Tibial artery (tissue), 4 donors: Measurements from ENCODE around the gene BTBD8.

ENCODE experiments used
- DNase-seq, 2 donors: peaks; one replicate each; pipeline ENCODE4 v3.0.0-alpha.2; 2019
- H3K27ac ChIP-seq, 2 donors: fragments of 200-600 bp; sonication (generic) in 1 of 2; 1 replicate in 1 of 2; 2 replicates in 1 of 2; pipeline ENCODE4 v1.5.1; 2018 to 2019; ENCODE audit warnings: mild to moderate bottlenecking in 1 of 2
- H3K27me3 ChIP-seq, 2 donors: fragments of 200-600 bp; sonication (generic) in 1 of 2; one replicate each; pipeline versions ENCODE4 v1.5.1 to v1.6.0; 2016 to 2019
- H3K36me3 ChIP-seq, 3 donors: fragments of 200-600 bp; sonication (generic) in 2 of 3; one replicate each; pipeline ENCODE4 v1.5.1; 2016 to 2019; ENCODE audit warnings: mild to moderate bottlenecking in 2 of 3
- H3K4me1 ChIP-seq, 4 donors: fragments of 200-600 bp; sonication (generic) in 2 of 4; 1 replicate in 3 of 4; 2 replicates in 1 of 4; pipeline ENCODE4 v1.5.1; 2016 to 2019
- H3K4me3 ChIP-seq, 2 donors: fragments of 200-600 bp; sonication (generic) in 1 of 2; 1 replicate in 1 of 2; 2 replicates in 1 of 2; pipeline ENCODE4 v1.5.1; 2018 to 2019; ENCODE audit warnings: mild to moderate bottlenecking in 2 of 2
- H3K9me3 ChIP-seq, 3 donors: fragments of 200-600 bp; sonication (generic) in 1 of 3; one replicate each; pipeline ENCODE4 v1.5.1; 2016 to 2019
- intact Hi-C: fragments of 100-400 bp; cut with DNase I; formaldehyde crosslinking; loops from one replicate; pipeline ENCODE4 v1.15.0; 2023; ENCODE audit warnings: low total_unique reads
- TF ChIP-seq, protein P1 (sequence below), 2 experiments: fragments of 200-600 bp in 1 of 2; fragments of 450-650 bp in 1 of 2; IDR thresholded peaks; one replicate each; pipeline ENCODE4 v1.5.1; 2017 to 2019; ENCODE audit warnings: antibody characterized with exemption in 2 of 2, mild to moderate bottlenecking in 1 of 2, moderate library complexity in 1 of 2

The BTBD8 gene

GRCh38 chr1:92154934-92155333, 74.8 kb downstream of the BTBD8 start:
- no peaks in the 10 kb centered on the region for H3K27me3 ChIP-seq
- intact Hi-C loops, result no loop called here
- H3K27ac ChIP-seq, result no peak overlapping the region
- H3K9me3 ChIP-seq, result peaks cover 0 to 27% (median 11%) of the 10 kb centered on the region in 3 donors
- TF ChIP-seq, protein P1, sequence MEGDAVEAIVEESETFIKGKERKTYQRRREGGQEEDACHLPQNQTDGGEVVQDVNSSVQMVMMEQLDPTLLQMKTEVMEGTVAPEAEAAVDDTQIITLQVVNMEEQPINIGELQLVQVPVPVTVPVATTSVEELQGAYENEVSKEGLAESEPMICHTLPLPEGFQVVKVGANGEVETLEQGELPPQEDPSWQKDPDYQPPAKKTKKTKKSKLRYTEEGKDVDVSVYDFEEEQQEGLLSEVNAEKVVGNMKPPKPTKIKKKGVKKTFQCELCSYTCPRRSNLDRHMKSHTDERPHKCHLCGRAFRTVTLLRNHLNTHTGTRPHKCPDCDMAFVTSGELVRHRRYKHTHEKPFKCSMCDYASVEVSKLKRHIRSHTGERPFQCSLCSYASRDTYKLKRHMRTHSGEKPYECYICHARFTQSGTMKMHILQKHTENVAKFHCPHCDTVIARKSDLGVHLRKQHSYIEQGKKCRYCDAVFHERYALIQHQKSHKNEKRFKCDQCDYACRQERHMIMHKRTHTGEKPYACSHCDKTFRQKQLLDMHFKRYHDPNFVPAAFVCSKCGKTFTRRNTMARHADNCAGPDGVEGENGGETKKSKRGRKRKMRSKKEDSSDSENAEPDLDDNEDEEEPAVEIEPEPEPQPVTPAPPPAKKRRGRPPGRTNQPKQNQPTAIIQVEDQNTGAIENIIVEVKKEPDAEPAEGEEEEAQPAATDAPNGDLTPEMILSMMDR (IDR thresholded peaks at IDR 0.05), result no peak
- H3K4me1 ChIP-seq, result no peaks in the 10 kb centered on the region
- DNase-seq, result no peak
- H3K4me3 ChIP-seq, result no peak overlapping the region
- H3K36me3 ChIP-seq, result peaks cover 26 to 30% (median 29%) of the 10 kb centered on the region in 3 donors

- peaks cover 0 to 25% (median 7%) of the 10 kb centered on the region in 3 donors for H3K9me3 ChIP-seq
These were observed 79.4 kb downstream of the BTBD8 start for GRCh38 chr1:92159593-92159992.

DNA sequence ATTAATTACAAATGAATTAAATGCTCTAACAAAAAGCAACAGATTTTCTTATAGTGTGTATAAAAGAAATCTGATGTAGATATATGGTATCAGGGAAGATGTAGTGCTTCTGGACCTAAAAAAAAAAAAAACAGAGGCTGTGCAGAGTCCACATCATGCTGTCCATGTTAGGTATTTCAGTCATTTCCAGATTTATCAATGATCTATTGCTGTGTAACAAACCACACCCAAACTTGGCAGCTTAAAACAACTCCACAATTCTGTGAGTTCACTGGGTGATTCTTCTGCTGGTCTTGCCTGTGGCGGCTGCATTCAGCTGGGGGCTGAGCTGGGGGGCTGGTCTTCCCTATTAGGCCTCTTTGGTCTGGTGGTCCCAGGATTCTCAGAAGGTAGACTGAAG, 85.2 kb downstream of the BTBD8 start:
- TF ChIP-seq, protein P1 (IDR thresholded peaks at IDR 0.05), result no peak
- Histone ChIP-seq H3K4me1 (no peaks in the 10 kb centered on the region), H3K4me3 (no peak overlapping the region), H3K27me3 (no peaks in the 10 kb centered on the region), H3K9me3 (no peaks in the 10 kb centered on the region), H3K36me3 (peaks cover 9 to 32% (median 26%) of the 10 kb centered on the region in 3 donors), H3K27ac (no peak overlapping the region)
- no peak for DNase-seq
- intact Hi-C loops, result no loop called here

More at GRCh38 chr1:92159593-92159992, 79.4 kb downstream of the BTBD8 start:
- intact Hi-C loops, result no loop called here
- Histone ChIP-seq H3K27me3 (no peaks in the 10 kb centered on the region), H3K27ac (no peak overlapping the region), H3K4me3 (no peak overlapping the region), H3K4me1 (no peaks in the 10 kb centered on the region), H3K36me3 (peaks cover 18 to 45% (median 29%) of the 10 kb centered on the region in 3 donors)
- TF ChIP-seq, protein P1 (IDR thresholded peaks at IDR 0.05), result no peak
- no peak for DNase-seq

GRCh38 chr1:92167151-92167550, 87.0 kb downstream of the BTBD8 start:
- Histone ChIP-seq H3K4me3 (no peak overlapping the region), H3K36me3 (peaks cover 10 to 23% (median 21%) of the 10 kb centered on the region in 3 donors), H3K27ac (no peak overlapping the region), H3K9me3 (no peaks in the 10 kb centered on the region), H3K27me3 (no peaks in the 10 kb centered on the region), H3K4me1 (no peaks in the 10 kb centered on the region)
- no peak for DNase-seq
- intact Hi-C loops, result no loop called here
- TF ChIP-seq, protein P1 (IDR thresholded peaks at IDR 0.05), result no peak

- H3K4me1 ChIP-seq, result no peaks in the 10 kb centered on the region
- H3K36me3 ChIP-seq, result peaks cover 10 to 24% (median 18%) of the 10 kb centered on the region in 3 donors
- no peak overlapping the region for H3K4me3 ChIP-seq
- no peaks in the 10 kb centered on the region for H3K9me3 ChIP-seq
- TF ChIP-seq, protein P1 (IDR thresholded peaks at IDR 0.05), result no peak
- intact Hi-C loops, result no loop called here
- no peak for DNase-seq
- no peaks in the 10 kb centered on the region for H3K27me3 ChIP-seq
- no peak overlapping the region for H3K27ac ChIP-seq
These were observed 88.5 kb downstream of the BTBD8 start for GRCh38 chr1:92168657-92169056.
